MM.1S (cell line): ENCODE data around the gene UBN2.

Experiments used
- EZH2 ChIP-seq: fragments of 300-600 bp; sonication (generic); optimal IDR thresholded peaks from 2 replicates; pipeline ENCODE3; 2017; ENCODE audit warnings: low read depth, mild to moderate bottlenecking, antibody characterized with exemption, low read length, mixed read lengths
- EZH2phosphoT487 ChIP-seq: fragments of 300-600 bp; sonication (generic); IDR thresholded peaks from 2 replicates; pipeline ENCODE4 v1.6.1; 2018; ENCODE audit warnings: antibody characterized with exemption, low read length
- TF ChIP-seq, protein P1 (sequence below): fragments of 300-600 bp; sonication (generic); IDR thresholded peaks from 2 replicates; pipeline ENCODE4 v1.5.1; 2016; ENCODE audit warnings: antibody characterized with exemption, low read length, mixed read lengths

GRCh38 chr7:139218173-139218572, 12.9 kb upstream of the UBN2 start:
- TF ChIP-seq, protein P1, sequence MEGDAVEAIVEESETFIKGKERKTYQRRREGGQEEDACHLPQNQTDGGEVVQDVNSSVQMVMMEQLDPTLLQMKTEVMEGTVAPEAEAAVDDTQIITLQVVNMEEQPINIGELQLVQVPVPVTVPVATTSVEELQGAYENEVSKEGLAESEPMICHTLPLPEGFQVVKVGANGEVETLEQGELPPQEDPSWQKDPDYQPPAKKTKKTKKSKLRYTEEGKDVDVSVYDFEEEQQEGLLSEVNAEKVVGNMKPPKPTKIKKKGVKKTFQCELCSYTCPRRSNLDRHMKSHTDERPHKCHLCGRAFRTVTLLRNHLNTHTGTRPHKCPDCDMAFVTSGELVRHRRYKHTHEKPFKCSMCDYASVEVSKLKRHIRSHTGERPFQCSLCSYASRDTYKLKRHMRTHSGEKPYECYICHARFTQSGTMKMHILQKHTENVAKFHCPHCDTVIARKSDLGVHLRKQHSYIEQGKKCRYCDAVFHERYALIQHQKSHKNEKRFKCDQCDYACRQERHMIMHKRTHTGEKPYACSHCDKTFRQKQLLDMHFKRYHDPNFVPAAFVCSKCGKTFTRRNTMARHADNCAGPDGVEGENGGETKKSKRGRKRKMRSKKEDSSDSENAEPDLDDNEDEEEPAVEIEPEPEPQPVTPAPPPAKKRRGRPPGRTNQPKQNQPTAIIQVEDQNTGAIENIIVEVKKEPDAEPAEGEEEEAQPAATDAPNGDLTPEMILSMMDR, result no peak
- TF ChIP-seq EZH2 (no peak), EZH2phosphoT487 (no peak)
